Ecto neural progenitor cell (in vitro differentiated cells): Measurements from ENCODE around the gene PITPNB.

ENCODE experiments used
- DNase-seq: peaks from one replicate; pipeline ENCODE4 v3.0.0-alpha.2; 2018; ENCODE audit warnings: low spot score

The PITPNB gene

DNA sequence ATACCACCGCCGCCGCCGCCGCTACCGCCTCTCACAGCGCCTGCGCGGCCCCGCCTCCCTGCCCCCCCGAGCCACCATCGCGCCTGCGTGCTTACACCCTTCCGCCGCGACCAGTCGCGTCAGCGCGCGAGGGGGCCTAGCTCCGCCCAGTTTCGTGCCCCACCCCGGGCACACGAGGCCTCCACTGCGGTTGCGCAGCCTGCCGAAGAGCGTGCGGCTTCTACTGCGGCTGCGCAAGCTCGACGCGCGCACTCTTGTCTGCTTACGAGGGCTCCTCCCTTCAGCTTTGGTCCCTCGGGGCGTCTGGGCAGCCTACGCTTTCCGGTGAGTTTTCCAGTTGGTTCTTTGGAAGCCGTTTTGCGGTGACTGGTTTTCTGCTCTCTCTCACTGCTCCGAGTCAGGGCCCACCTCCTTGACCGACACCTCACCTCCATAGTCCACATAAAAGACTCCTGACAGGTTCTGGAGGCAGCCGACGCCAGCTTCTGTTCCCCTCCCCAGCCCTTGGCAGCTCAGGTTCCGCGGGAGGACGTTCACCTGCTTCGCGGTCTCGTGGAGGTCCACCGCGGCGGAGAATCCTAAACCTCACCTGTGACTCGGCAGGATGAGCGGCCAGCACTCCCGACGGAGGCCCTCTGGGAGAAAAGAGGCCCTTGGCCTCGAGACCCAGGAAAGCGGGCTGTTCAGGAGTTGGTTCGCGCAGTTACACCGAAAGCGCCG, at the start of gene PITPNB:
TSS of gene PITPNB (minus strand) at position 35 of the 720 bp plus-strand sequence. CDS start 65 bp downstream, outside the sequence.
- DNase-seq, result peak; percentile 99

DNA sequence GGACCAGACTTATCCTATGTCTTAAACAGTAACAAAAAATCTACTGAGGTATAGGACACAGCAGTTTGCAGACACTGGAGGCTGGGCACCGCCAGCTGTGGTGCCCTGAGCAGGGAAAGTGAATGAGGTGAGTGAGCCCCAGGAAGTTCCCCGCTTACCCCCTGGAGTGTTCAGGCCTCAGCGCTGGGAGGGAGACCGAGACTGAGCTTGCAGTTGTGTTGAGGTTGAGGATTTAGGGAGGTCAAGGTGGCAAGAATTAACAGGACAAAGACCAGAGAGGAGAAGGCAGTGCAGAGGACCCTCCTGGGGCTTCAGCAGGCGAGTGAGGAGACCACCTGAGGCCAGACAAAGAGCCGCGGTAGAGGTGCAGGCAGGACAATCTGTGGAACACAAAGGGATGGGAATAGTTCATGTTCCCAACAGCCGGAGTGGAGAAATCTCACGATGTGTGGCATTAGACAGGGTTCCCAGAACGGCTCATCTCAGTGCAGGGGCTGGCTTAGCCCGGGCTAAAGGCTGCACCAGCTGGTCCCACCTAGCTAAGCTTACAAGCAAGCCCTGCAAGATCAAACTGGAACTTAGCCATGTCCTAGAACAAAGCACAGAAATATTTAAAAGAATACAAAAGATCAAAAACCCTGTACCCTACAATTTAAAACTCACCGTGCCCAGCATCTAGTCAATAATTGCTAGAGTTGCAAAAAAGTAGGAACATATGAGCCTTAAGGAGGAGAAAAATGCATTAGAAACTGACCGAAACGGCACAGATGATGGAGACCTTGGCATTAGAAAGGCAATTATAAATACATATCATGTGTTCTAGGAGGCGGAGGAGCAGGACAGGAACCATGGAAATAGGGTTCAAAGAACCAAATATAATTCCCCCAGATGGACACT, 47.4 kb upstream of the PITPNB start:
- no peak for DNase-seq

- no peak for DNase-seq
These were observed 43.4 kb upstream of the PITPNB start for GRCh38 chr22:27962268-27963044.

DNA sequence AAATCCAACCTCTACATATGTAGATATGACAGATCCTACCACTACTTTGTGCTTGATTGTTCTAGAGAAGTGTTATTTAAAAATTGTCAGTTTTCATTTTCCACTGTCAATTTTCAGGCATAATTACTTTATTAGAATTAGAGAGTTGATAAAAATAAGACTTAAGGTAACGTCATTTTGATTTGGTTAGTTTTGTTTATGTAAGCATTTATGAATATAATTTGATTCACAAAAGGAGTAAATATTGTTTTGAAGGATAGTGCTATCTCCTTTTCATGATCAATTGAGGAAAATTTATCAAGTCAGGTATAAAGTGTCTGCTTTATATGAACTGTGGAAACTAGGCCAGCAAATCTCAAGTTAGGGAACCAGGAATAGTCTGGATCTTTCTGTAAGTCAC, 42.6 kb upstream of the PITPNB start:
- no peak for DNase-seq

GRCh38 chr22:27961182-27961581, 42.1 kb upstream of the PITPNB start:
- DNase-seq, result no peak

- DNase-seq, result no peak
These were observed 40.5 kb upstream of the PITPNB start for GRCh38 chr22:27959335-27960090.

DNA sequence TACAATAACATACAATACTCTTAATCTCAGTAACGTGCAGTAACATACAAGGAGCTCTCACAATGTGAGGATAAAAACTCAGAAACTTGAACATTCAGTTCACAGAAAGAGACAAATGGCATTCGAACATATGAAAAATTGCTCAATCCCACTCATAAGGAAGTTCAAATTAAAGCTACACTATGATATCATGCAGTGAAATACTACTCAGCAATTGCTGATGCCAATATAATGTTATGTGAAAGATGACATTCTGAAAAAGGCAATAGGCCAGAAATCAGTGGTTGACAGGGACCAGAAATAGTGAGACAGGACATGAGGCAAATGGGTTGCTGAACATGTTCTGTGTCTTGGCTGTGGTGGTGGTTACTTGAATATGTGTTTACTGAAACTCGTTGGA, 33.7 kb upstream of the PITPNB start:
- no peak for DNase-seq

DNA sequence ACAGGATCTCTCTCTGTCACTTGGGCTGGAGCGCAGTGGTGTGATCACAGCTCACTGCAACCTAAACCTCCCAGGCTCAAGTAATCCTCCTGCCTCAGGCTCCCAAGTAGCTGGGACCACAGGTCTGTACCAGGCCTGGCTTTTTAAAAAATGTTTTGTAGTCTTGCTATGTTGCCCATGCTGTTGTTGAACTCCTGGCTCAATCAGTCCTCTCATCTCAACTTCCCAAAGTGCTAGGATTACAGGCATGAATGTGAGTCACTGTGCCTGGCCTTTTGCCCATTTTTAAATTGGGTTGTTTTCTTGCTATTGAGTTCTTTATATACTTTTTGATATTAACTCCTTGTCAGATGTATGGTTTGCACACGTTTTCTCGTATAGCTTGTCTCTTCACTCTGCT, 33.0 kb upstream of the PITPNB start:
- no peak for DNase-seq

- DNase-seq, result no peak
These were observed 30.4 kb upstream of the PITPNB start for GRCh38 chr22:27949421-27949820.

GRCh38 chr22:27948569-27948968, 29.5 kb upstream of the PITPNB start:
- no peak for DNase-seq

DNA sequence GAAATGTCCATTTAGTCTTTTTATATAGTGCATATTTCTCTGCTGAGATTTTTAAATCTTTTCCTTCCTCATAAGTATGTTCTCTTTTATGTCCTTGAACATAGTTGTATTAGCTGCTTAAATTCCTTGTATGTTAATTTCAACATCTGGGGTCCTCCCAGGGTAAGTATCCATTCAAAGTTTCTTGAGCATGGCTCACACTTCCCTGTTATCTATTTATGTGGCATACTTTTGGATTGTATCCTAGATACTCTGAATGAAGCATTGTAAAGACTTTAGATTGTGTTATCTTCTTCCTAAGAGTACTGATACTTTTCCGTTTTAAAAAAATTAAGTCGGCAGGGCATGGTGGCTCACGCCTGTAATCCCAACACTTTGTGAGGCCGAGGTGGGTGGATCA, 28.4 kb upstream of the PITPNB start:
- no peak for DNase-seq

GRCh38 chr22:27941143-27941542, 22.1 kb upstream of the PITPNB start:
- DNase-seq, result no peak

DNA sequence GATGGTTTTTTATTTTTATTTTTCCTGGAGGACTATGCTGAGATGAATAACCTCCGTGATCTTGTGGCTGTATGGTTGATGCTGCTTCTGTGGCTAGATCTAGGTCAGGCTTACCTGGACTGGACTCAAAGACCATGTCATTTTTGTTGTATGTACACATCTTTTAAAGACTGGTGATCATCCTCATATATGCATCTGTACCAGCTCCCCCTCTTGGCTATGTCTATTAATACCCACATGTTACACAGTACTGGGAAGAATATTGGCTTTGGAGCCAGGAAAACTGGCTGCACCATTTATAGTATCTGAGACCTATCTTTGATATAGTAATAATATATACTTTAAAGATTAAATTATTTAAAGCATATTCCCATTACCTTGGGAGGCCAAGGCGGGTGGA, 18.4 kb upstream of the PITPNB start:
- no peak for DNase-seq

GRCh38 chr22:27935897-27936296, 16.8 kb upstream of the PITPNB start:
- no peak for DNase-seq

- no peak for DNase-seq
These were observed 15.0 kb upstream of the PITPNB start for GRCh38 chr22:27934069-27934468.

- no peak for DNase-seq
These were observed 14.3 kb upstream of the PITPNB start for GRCh38 chr22:27933186-27933983.

DNA sequence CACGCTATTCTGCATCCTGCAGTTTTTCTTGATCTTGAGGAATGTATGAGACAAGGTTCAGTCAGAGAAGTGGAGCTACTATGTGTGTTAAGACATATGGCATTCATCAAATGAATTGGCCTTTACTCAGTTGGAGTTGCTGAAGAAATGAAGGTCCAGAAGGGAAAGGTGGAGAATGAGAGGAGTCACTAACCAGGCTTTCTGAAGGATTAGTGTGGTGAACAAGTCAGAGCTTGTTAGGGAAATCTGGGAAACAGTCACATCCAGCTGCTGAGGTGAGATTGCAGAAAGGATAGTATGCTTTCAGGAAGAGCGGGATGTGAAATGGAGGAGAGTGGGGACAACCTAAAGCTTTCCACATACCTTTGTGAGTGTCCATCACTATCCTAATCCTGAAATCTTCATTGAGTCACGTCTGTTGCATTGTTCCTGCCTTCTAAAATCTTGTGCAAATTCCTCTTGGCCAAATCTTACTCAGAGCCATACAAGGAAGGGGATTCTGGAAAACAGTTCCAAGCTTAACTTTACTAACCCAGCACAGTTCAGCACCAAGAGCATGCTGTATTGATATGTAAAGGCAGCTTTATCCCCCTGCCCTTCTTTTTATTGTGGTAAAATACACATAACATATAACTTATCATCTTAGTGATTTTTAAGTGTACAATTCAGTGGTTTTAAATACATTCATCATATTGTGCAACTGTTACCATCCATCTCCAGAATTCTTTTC, 11.4 kb upstream of the PITPNB start:
- DNase-seq, result no peak

DNA sequence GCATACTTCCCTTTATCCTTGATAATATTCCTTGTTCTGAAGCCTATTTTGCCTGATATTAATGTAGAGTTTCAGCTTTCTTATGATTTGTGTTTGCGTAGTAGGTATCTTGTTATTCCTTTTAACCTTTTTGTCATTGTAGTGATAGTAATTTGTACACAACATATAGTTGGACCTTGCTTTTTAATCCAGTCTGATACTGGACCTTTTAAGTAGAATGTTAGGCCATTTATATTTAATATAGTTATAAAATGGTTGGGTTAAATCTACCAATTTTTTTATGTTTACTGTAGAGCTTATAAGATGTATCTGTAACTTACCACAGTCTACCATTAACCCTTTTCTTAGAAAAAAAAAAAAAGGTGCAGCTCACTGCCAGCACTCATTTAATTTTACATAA, 8.6 kb upstream of the PITPNB start:
- DNase-seq, result no peak

- no peak for DNase-seq
These were observed 6.3 kb upstream of the PITPNB start for GRCh38 chr22:27925331-27925730.
